ENCODE results near the gene TCP11L2.

DNA sequence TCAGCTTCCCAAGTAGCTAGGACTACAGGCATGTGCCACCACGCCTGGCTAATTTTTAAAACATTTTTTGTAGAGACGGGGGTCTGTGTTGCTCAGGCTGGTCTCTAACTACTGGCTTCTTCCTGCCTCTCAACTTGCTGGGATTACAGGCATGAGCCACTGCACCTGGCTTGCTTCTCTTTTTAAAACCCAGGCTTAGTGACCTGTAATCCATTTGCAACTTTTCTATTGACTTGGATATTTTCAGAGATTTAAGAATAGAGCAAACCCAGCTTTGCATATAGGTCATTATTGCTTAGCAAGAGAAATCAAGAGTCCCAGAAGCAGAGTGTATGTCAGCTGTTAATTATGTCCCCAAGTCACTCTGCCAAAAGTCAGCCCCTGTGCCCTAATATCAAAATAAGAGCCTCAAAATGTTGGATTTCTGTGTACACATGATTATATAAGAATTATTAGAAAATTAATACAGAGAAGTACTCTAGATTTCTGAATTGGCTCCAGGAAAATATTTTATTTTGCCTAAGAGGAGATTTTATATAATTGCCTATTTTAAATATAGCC is 24.9 kb downstream of the TCP11L2 start:
- no peak for TF ChIP-seq ZFP36 (IDR thresholded peaks at IDR 0.05; ENCODE audit: low read depth, low read length, partially characterized antibody)
- TF ChIP-seq, protein P1, sequence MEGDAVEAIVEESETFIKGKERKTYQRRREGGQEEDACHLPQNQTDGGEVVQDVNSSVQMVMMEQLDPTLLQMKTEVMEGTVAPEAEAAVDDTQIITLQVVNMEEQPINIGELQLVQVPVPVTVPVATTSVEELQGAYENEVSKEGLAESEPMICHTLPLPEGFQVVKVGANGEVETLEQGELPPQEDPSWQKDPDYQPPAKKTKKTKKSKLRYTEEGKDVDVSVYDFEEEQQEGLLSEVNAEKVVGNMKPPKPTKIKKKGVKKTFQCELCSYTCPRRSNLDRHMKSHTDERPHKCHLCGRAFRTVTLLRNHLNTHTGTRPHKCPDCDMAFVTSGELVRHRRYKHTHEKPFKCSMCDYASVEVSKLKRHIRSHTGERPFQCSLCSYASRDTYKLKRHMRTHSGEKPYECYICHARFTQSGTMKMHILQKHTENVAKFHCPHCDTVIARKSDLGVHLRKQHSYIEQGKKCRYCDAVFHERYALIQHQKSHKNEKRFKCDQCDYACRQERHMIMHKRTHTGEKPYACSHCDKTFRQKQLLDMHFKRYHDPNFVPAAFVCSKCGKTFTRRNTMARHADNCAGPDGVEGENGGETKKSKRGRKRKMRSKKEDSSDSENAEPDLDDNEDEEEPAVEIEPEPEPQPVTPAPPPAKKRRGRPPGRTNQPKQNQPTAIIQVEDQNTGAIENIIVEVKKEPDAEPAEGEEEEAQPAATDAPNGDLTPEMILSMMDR (IDR thresholded peaks at IDR 0.05 in 2 of 3, conservative IDR thresholded peaks at IDR 0.05 in 1 of 3; ENCODE audit: insufficient read depth in 2 of 3, low read depth in 1 of 3, low read length in 3 of 3), result no peak
- TF ChIP-seq ZNF766 (CRISPR knock-in tag; conservative IDR thresholded peaks at IDR 0.05), result no peak
- TF ChIP-seq, protein P2, sequence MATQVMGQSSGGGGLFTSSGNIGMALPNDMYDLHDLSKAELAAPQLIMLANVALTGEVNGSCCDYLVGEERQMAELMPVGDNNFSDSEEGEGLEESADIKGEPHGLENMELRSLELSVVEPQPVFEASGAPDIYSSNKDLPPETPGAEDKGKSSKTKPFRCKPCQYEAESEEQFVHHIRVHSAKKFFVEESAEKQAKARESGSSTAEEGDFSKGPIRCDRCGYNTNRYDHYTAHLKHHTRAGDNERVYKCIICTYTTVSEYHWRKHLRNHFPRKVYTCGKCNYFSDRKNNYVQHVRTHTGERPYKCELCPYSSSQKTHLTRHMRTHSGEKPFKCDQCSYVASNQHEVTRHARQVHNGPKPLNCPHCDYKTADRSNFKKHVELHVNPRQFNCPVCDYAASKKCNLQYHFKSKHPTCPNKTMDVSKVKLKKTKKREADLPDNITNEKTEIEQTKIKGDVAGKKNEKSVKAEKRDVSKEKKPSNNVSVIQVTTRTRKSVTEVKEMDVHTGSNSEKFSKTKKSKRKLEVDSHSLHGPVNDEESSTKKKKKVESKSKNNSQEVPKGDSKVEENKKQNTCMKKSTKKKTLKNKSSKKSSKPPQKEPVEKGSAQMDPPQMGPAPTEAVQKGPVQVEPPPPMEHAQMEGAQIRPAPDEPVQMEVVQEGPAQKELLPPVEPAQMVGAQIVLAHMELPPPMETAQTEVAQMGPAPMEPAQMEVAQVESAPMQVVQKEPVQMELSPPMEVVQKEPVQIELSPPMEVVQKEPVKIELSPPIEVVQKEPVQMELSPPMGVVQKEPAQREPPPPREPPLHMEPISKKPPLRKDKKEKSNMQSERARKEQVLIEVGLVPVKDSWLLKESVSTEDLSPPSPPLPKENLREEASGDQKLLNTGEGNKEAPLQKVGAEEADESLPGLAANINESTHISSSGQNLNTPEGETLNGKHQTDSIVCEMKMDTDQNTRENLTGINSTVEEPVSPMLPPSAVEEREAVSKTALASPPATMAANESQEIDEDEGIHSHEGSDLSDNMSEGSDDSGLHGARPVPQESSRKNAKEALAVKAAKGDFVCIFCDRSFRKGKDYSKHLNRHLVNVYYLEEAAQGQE (IDR thresholded peaks at IDR 0.05; ENCODE audit: borderline replicate concordance), result no peak
- TF ChIP-seq, protein P2 (CRISPR knock-in tag; IDR thresholded peaks at IDR 0.05; ENCODE audit: low read depth), result no peak
- no peak for TF ChIP-seq PYGO2 (tag; IDR thresholded peaks at IDR 0.05)
- TF ChIP-seq, protein P3, sequence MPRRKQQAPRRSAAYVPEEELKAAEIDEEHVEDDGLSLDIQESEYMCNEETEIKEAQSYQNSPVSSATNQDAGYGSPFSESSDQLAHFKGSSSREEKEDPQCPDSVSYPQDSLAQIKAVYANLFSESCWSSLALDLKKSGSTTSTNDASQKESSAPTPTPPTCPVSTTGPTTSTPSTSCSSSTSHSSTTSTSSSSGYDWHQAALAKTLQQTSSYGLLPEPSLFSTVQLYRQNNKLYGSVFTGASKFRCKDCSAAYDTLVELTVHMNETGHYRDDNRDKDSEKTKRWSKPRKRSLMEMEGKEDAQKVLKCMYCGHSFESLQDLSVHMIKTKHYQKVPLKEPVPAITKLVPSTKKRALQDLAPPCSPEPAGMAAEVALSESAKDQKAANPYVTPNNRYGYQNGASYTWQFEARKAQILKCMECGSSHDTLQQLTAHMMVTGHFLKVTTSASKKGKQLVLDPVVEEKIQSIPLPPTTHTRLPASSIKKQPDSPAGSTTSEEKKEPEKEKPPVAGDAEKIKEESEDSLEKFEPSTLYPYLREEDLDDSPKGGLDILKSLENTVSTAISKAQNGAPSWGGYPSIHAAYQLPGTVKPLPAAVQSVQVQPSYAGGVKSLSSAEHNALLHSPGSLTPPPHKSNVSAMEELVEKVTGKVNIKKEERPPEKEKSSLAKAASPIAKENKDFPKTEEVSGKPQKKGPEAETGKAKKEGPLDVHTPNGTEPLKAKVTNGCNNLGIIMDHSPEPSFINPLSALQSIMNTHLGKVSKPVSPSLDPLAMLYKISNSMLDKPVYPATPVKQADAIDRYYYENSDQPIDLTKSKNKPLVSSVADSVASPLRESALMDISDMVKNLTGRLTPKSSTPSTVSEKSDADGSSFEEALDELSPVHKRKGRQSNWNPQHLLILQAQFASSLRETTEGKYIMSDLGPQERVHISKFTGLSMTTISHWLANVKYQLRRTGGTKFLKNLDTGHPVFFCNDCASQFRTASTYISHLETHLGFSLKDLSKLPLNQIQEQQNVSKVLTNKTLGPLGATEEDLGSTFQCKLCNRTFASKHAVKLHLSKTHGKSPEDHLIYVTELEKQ (CRISPR knock-in tag; IDR thresholded peaks at IDR 0.05), result no peak
